H1 (cell line): ENCODE measurements around the gene ELP5. TPM values are rescaled to one million over a fixed set of nuclear protein-coding genes. Genes with fewer than 3 reads are reported as not detected.

Experiments
- CREB1 ChIP-seq: IDR thresholded peaks from 2 replicates; pipeline ENCODE4 v1.6.1; 2012; ENCODE audit warnings: inconsistent platforms
- EGR1 ChIP-seq: IDR thresholded peaks from 2 replicates; pipeline ENCODE4 v1.6.1; 2011; ENCODE audit warnings: low read depth, low read length, borderline replicate concordance
- EP300 ChIP-seq, 2 experiments: IDR thresholded peaks; 1 replicate in 1 of 2; 2 replicates in 1 of 2; pipeline ENCODE4 v1.6.1; 2011 to 2012; ENCODE audit warnings: low read depth in 2 of 2, low read length in 2 of 2, mild to moderate bottlenecking in 2 of 2, borderline replicate concordance in 1 of 2, inconsistent platforms in 1 of 2, moderate library complexity in 1 of 2
- GTF2F1 ChIP-seq: IDR thresholded peaks from 2 replicates; pipeline ENCODE4 v1.6.1; 2012; ENCODE audit warnings: low read depth, low read length, improper control_type of control experiment, borderline replicate concordance
- HDAC2 ChIP-seq, 2 experiments: fragments of 300-600 bp in 1 of 2; sonication (generic) in 1 of 2; IDR thresholded peaks; 2 replicates each; pipeline ENCODE4 v1.6.1; 2011 to 2012; ENCODE audit warnings: low read depth in 2 of 2, low read length in 2 of 2, mild to moderate bottlenecking in 2 of 2, moderate library complexity in 2 of 2, borderline replicate concordance in 1 of 2, inconsistent platforms in 1 of 2
- JUN ChIP-seq: IDR thresholded peaks from 2 replicates; pipeline ENCODE4 v1.6.1; 2011; ENCODE audit warnings: low read depth, mild to moderate bottlenecking, improper control_type of control experiment, low read length
- NANOG ChIP-seq: IDR thresholded peaks from 2 replicates; pipeline ENCODE4 v1.6.1; 2011; ENCODE audit warnings: low read length, low read depth, mild to moderate bottlenecking, inconsistent platforms; ENCODE audit not compliant: insufficient read depth, poor library complexity, severe bottlenecking
- POU5F1 ChIP-seq: IDR thresholded peaks from 2 replicates; pipeline ENCODE4 v1.6.1; 2011; ENCODE audit warnings: low read depth, mild to moderate bottlenecking, low read length, moderate library complexity
- RXRA ChIP-seq: IDR thresholded peaks from 2 replicates; pipeline ENCODE4 v1.6.1; 2011; ENCODE audit warnings: low read depth, mild to moderate bottlenecking, low read length, moderate library complexity; ENCODE audit not compliant: insufficient read depth
- ZNF274 ChIP-seq: IDR thresholded peaks from 2 replicates; pipeline ENCODE4 v1.7.0; 2012; ENCODE audit warnings: low read length, borderline replicate concordance; ENCODE audit errors: extremely low read depth
- polyA plus RNA-seq, 7 experiments: library from polyadenylated mRNA; depleted of rRNA in 3 of 7; stranded (reverse) in 5 of 7; unstranded in 2 of 7; fragments of >200 nt in 5 of 7; fragments of 200-250 nt in 2 of 7; gene quantifications; 1 replicate in 5 of 7; 2 replicates in 1 of 7; 4 replicates in 1 of 7; pipeline versions ENCODE4 v1.2.1 to v1.2.3, GENCODE V29; 2011 to 2013; ENCODE audit warnings: missing spikeins in 2 of 7, mixed read lengths in 2 of 7
- total RNA-seq: library from RNA; stranded (reverse); fragmentation: NEBNext Ultra II Directional; extraction: Animal tissue kit (Norgen Biotek cat#: 25700); gene quantifications from 2 replicates; pipeline ENCODE4 v1.2.1, GENCODE V29; 2021

The ELP5 gene
- total and polyA plus RNA-seq, 2 of the 8 experiments (the other 6 are each of a cell fraction or from before 2014, with no cell fraction given): 75.4 to 107 TPM

- no peak for TF ChIP-seq JUN
- no peak for TF ChIP-seq ZNF274
- no peak for TF ChIP-seq GTF2F1
- no peak for TF ChIP-seq CREB1
- TF ChIP-seq RXRA: no peak
- no peak for TF ChIP-seq EP300 (IDR thresholded peaks at IDR 0.05; ENCODE audit: borderline replicate concordance in 1 of 2, low read depth in 2 of 2, low read length in 2 of 2)
- TF ChIP-seq NANOG: no peak
- TF ChIP-seq EGR1: no peak
- no peak for TF ChIP-seq HDAC2 (IDR thresholded peaks at IDR 0.05; ENCODE audit: borderline replicate concordance in 1 of 2, low read depth in 2 of 2, low read length in 2 of 2)
- TF ChIP-seq POU5F1: no peak
- TF ChIP-seq, all 59 proteins: peak for 0
Measured at GRCh38 chr17:7289256-7290032, 37.4 kb downstream of the ELP5 start (continued).
